Tibial nerve (tissue), 4 donors: ENCODE results near the gene CHAC1. TPM values are rescaled to one million over a fixed set of nuclear protein-coding genes. Genes with fewer than 3 reads are reported as not detected.

ENCODE experiments used
- DNase-seq, 2 donors: peaks; one replicate each; pipeline ENCODE4 v3.0.0-alpha.2; 2019; ENCODE audit warnings: low spot score in 2 of 2
- H3K27ac ChIP-seq, 4 donors: fragments of 200-600 bp; sonication (generic) in 3 of 4; one replicate each; pipeline ENCODE4 v1.5.1; 2017 to 2019; ENCODE audit warnings: mild to moderate bottlenecking in 1 of 4
- H3K27me3 ChIP-seq, 2 donors: fragments of 200-600 bp; sonication (generic) in 1 of 2; one replicate each; pipeline versions ENCODE4 v1.5.1 to v1.6.0; 2017 to 2019
- H3K36me3 ChIP-seq, 3 donors: fragments of 200-600 bp; sonication (generic); one replicate each; pipeline ENCODE4 v1.5.1; 2018 to 2019
- H3K4me1 ChIP-seq, 4 donors: fragments of 200-600 bp; sonication (generic) in 3 of 4; one replicate each; pipeline ENCODE4 v1.5.1; 2017 to 2019
- H3K4me3 ChIP-seq, 4 donors: fragments of 200-600 bp; sonication (generic) in 3 of 4; one replicate each; pipeline ENCODE4 v1.5.1; 2017 to 2019; ENCODE audit warnings: mild to moderate bottlenecking in 1 of 4, moderate library complexity in 1 of 4
- H3K9me3 ChIP-seq, 4 donors: fragments of 200-600 bp; sonication (generic) in 3 of 4; one replicate each; pipeline ENCODE4 v1.5.1; 2017 to 2019
- EP300 ChIP-seq, 2 donors: sonication (generic); formaldehyde crosslinking; IDR thresholded peaks; one replicate each; pipeline ENCODE4 v1.6.1; 2017; ENCODE audit warnings: antibody characterized with exemption in 2 of 2, mild to moderate bottlenecking in 1 of 2
- POLR2A ChIP-seq, 2 donors: fragments of 450-650 bp; IDR thresholded peaks; one replicate each; pipeline ENCODE4 v1.6.1; 2017; ENCODE audit warnings: antibody characterized with exemption in 2 of 2, mild to moderate bottlenecking in 2 of 2, moderate library complexity in 2 of 2
- WGBS, 2 donors: methylation state at CpG; one replicate each; pipeline ENCODE4 v1.1.5; 2018; 5-methylcytosine and 5-hydroxymethylcytosine counted together
- total RNA-seq, 4 donors: library from RNA; depleted of rRNA; stranded (reverse); fragments of >200 nt; gene quantifications; one replicate each; pipeline ENCODE4 v1.1.0, GENCODE V29; 2016
- TF ChIP-seq, protein P1 (sequence below), 5 experiments: fragments of 200-600 bp in 3 of 5; fragments of 450-650 bp in 2 of 5; sonication (generic) in 3 of 5; IDR thresholded peaks; one replicate each; pipeline ENCODE4 v1.5.1; 2016 to 2019; ENCODE audit warnings: antibody characterized with exemption in 5 of 5, mild to moderate bottlenecking in 3 of 5, moderate library complexity in 2 of 5

Gene CHAC1
- total RNA-seq, 4 donors from 2014 or later, result 2.7 TPM; not detected in 3

DNA sequence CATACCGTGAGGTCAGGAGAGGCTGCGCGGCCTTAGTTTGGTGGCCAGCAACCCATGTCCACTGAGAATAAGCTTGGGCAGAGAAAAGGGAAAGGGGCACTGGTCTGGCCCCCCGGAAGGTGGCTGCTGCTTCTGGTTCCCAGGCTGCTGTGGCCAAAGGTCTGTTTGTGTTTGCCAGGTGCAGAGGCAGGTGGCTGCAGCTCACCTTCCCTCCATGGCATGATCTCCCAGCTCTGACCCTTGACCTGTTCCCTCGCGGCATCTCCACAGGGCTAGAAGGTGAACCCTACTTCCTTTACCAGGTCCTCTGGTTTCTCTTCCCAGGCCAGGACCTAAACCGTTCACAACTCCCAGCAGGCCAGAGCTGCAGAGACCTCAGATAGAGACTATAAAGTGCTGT is 45.2 kb upstream of the CHAC1 start:
- Histone ChIP-seq H3K4me1 (peaks cover 0 to 56% (median 26%) of the 10 kb centered on the region in 4 donors), H3K9me3 (no peaks in the 10 kb centered on the region), H3K27me3 (no peaks in the 10 kb centered on the region), H3K36me3 (peaks cover 0 to 9% (median 5%) of the 10 kb centered on the region in 3 donors), H3K27ac (peak overlapping the region in 2 of 4 donors; percentile 89 to 90), H3K4me3 (no peak overlapping the region)
- no peak for DNase-seq
- WGBS, 2 donors, result 74 to 77% methylated on average over 7 of the region's 7 CpGs
- TF ChIP-seq POLR2A (IDR thresholded peaks at IDR 0.05) (no peak), EP300 (IDR thresholded peaks at IDR 0.05) (no peak)
- TF ChIP-seq, protein P1, sequence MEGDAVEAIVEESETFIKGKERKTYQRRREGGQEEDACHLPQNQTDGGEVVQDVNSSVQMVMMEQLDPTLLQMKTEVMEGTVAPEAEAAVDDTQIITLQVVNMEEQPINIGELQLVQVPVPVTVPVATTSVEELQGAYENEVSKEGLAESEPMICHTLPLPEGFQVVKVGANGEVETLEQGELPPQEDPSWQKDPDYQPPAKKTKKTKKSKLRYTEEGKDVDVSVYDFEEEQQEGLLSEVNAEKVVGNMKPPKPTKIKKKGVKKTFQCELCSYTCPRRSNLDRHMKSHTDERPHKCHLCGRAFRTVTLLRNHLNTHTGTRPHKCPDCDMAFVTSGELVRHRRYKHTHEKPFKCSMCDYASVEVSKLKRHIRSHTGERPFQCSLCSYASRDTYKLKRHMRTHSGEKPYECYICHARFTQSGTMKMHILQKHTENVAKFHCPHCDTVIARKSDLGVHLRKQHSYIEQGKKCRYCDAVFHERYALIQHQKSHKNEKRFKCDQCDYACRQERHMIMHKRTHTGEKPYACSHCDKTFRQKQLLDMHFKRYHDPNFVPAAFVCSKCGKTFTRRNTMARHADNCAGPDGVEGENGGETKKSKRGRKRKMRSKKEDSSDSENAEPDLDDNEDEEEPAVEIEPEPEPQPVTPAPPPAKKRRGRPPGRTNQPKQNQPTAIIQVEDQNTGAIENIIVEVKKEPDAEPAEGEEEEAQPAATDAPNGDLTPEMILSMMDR (IDR thresholded peaks at IDR 0.05), result no peak

DNA sequence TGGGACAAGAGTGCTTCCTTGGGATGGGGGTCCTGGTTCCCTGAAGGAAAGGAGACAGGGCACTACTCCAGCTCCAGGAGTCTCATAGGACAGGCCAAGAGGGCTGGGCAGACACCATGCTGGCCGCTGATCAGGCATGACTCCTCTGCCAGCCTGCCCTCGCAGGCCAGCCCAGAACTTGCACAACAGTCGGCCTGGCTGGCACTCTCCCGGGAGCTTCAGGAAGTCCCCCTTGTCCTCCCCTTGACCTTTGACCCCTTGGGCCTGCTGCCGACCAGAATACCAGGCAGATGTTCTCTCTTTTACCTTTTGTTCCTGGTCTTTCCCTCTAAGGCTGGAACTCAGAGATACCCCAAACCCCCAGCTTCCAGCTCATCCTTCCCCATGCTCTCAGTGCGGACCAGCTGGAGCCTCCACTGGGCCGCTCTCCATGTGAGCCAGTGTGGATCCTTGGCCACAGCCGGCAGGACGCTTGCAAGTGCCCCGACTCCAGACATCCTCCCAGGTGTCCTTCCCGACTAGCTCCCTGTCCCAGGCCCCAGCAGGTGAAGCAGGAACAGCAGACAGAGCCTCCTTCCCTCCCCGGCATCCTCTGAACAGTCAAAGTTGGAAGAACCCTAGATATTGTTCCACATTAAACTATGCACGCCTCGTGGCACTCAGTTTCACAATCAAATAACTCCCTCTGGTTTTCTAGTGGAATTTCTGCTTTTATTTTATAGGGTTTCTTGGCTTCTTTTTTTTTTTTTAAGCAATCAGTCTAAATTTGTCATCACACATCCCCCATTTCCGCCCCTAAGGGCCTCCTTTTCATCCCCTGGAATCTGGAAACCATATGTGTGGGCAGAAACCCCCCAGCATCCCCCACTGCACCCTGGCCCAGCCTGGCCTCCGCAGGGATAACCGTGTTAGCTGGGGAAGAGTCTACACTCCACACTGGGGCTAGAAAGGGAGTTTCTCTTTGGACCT is 43.3 kb upstream of the CHAC1 start:
- Histone ChIP-seq H3K36me3 (no peaks in the 10 kb centered on the region), H3K9me3 (no peaks in the 10 kb centered on the region), H3K4me3 (no peak overlapping the region), H3K27me3 (no peaks in the 10 kb centered on the region), H3K27ac (peak overlapping the region in 1 of 4 donors; percentile 8), H3K4me1 (peaks cover 0 to 40% (median 26%) of the 10 kb centered on the region in 4 donors)
- no peak for TF ChIP-seq EP300 (IDR thresholded peaks at IDR 0.05)
- no peak for TF ChIP-seq POLR2A (IDR thresholded peaks at IDR 0.05)
- no peak for DNase-seq
- 46 to 48% methylated on average over 17 of the region's 17 CpGs for WGBS, 2 donors

DNA sequence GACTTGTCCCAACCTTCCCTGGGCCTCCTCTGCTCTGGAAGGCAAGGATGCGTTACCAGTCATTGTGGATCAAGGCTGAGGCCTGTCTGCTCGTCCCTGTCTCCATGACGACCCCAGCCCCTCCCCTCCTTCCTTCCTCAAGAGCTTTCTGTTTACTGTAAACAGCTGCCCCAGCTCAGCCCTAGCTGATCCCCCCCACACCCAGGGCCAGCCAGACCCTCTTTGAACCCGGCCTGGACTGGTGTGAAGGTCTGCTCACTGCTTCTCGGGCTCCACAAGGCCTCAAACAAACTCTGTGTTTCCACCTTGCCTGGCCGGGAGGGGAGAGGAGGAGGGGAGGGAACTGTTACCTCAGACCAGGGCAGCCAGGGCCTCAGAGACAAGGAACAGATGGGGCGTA is 42.1 kb upstream of the CHAC1 start:
- DNase-seq, result no peak
- Histone ChIP-seq H3K27ac (no peak overlapping the region), H3K27me3 (no peaks in the 10 kb centered on the region), H3K9me3 (no peaks in the 10 kb centered on the region), H3K4me3 (no peak overlapping the region), H3K36me3 (no peaks in the 10 kb centered on the region), H3K4me1 (peaks cover 0 to 28% (median 19%) of the 10 kb centered on the region in 4 donors)
- WGBS, 2 donors, result 56 to 62% methylated on average over 7 of the region's 7 CpGs
- TF ChIP-seq POLR2A (IDR thresholded peaks at IDR 0.05) (no peak), EP300 (IDR thresholded peaks at IDR 0.05) (no peak)
- TF ChIP-seq, protein P1 (IDR thresholded peaks at IDR 0.05), result no peak

DNA sequence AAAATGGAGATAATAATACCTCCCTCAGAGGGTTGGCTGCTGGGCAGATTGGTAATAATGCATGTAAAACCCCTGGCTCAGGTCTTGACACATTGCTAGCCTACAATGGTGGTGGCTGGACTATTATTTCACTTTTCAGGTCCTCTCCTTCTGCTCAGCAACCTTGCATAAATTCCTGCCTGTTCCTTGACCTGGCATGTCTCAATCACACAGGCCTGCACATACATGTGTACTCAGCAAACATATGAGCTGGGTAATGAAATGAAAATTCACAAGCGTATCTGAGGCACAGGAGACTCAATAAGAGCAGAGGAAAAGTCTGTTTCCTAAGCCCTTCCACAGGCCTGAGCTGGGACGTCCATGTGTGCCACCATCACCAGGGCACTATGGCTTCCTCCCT is 41.6 kb upstream of the CHAC1 start:
- H3K36me3 ChIP-seq, result no peaks in the 10 kb centered on the region
- no peak overlapping the region for H3K27ac ChIP-seq
- no peaks in the 10 kb centered on the region for H3K27me3 ChIP-seq
- no peak overlapping the region for H3K4me3 ChIP-seq
- peaks cover 0 to 22% (median 14%) of the 10 kb centered on the region in 4 donors for H3K4me1 ChIP-seq
- no peak for DNase-seq
- no peaks in the 10 kb centered on the region for H3K9me3 ChIP-seq
- TF ChIP-seq POLR2A (IDR thresholded peaks at IDR 0.05) (no peak), EP300 (IDR thresholded peaks at IDR 0.05) (no peak)
- TF ChIP-seq, protein P1 (IDR thresholded peaks at IDR 0.05), result no peak
- 85 to 91% methylated on average over 2 of the region's 2 CpGs for WGBS, 2 donors

DNA sequence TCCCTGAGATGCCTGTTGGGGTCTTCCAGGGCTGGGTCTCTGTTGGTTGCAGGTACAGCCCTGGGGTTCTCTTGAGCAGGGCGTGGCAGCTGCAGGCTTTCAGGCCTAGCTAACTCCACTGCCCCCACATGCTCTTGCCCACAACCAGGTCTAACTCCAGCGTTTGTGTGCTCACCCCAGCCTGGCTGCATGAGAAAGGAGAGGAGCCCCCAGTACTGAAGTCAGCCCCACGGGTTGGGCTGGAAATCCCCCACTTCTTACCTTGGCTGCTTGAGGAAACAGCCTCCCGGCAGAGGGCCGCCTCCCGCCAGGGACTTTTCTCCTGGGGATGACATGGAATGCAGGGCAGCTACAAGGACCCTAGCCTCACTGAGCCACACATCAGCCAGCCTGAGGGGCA is 40.8 kb upstream of the CHAC1 start:
- Histone ChIP-seq H3K4me3 (no peak overlapping the region), H3K4me1 (peaks cover 0 to 14% (median 6%) of the 10 kb centered on the region in 4 donors), H3K9me3 (no peaks in the 10 kb centered on the region), H3K27me3 (no peaks in the 10 kb centered on the region), H3K27ac (no peak overlapping the region), H3K36me3 (no peaks in the 10 kb centered on the region)
- 76 to 78% methylated on average over 5 of the region's 6 CpGs for WGBS, 2 donors
- no peak for DNase-seq
- TF ChIP-seq EP300 (IDR thresholded peaks at IDR 0.05) (no peak), POLR2A (IDR thresholded peaks at IDR 0.05) (no peak)
- TF ChIP-seq, protein P1 (IDR thresholded peaks at IDR 0.05), result no peak
